SK-N-MC (cell line): ENCODE measurements around the gene FHOD3.

Source experiments
- EZH2 ChIP-seq: fragments of 200-600 bp; sonication (generic); IDR thresholded peaks from one replicate; pipeline ENCODE4 v1.6.1; 2017; ENCODE audit warnings: antibody characterized with exemption
- POLR2AphosphoS5 ChIP-seq: IDR thresholded peaks from 2 replicates; pipeline ENCODE4 v1.6.1; 2012; ENCODE audit warnings: mild to moderate bottlenecking, low read depth, low read length, borderline replicate concordance

GRCh38 chr18:36580266-36580665, 282.8 kb downstream of the FHOD3 start:
- TF ChIP-seq POLR2AphosphoS5, result no peak
- no peak for TF ChIP-seq EZH2
